GM19328 (cell line): ENCODE results near the gene IDH2.
"Not testable (repeated sequence)": the region's sequence is repeated elsewhere in the genome, so short reads cannot be mapped to it uniquely, and the experiment has no call there.

Experiments
- ATAC-seq: cut with Tn5 transposase; IDR thresholded peaks from one replicate; pipeline ENCODE4 v1.9.1; 2021; ENCODE audit warnings: mild to moderate bottlenecking, moderate library complexity; ENCODE audit not compliant: unreplicated experiment

IDH2 gene

GRCh38 chr15:90085565-90085964 is 16.7 kb downstream of the IDH2 start:
- ATAC-seq: no peak

DNA sequence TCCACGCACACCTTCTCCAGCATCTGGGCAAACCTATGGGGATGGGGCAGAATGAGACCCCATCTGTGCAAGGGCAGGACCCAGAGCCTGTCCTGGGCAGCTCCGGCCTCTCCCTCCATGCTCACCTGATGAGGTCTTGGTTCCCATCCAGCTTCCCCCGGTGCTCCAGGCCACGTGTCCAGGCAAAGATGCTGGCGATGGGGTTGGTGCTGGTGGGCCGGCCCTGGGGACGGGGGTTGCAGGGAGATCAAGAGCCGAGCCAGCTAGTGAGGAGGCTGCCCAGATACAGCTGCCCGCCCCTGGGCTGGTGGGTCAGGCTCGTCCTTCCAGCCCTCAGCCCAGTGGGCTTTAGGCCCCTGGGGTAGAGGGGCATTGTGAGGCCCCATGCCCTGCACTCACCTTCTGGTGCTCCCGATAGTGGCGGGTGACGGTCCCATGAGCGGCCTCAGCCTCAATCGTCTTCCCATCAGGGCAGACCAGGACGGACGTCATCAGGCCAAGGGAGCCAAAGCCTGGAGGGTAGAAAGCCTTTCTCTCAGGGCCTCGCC is 17.3 kb downstream of the IDH2 start:
- no peak for ATAC-seq

GRCh38 chr15:90083954-90084607 is 18.2 kb downstream of the IDH2 start:
- no peak for ATAC-seq

- ATAC-seq: no peak
Measured at GRCh38 chr15:90083419-90083818, 18.8 kb downstream of the IDH2 start.

- no peak for ATAC-seq
Measured at GRCh38 chr15:90082140-90082715, 20.0 kb downstream of the IDH2 start.

DNA sequence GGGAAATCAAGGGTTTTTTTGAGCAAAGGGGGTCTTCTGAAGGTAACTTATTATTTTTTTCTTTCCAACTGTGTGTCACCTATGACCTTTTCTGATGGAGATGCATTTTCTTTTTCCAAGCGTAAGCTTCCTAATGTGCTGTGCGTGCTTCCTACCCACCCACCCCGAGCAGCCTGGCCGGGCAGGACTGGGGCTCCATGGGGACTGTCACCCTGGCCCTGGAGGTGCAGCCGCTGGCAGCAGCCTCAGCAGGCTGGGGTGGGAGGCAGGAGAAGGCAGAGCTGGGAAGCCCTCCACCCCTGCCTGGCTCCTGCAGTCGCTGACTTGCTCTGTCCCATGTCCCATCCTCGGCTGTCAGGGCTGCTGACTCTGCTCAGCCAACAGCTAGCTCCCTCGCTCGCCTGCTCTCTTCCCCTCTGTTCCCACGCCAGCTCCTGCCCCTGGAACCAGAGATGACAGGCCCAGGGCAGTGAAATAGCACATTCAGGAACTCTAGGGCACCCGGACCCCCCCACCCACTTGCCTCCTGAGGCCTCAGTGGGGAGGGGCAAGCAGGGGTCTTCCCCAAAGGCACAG is 21.4 kb downstream of the IDH2 start:
- ATAC-seq: no peak

DNA sequence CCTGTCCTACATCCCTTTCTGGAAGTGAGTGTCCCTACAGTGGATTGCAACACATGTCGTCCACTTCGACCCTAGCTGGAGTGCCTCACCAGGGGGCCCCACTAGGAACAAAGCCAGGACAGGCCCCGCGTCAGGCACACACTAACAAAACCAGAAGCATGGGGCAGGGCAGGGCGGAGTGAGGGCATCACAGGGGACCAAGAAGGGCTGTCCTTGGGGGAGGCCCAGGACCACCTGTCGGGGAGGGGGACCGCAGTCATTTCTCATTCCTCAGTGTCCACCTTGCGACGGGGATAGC is 21.9 kb downstream of the IDH2 start:
- no peak for ATAC-seq

- no peak for ATAC-seq
Measured at GRCh38 chr15:90079619-90080457, 22.4 kb downstream of the IDH2 start.

DNA sequence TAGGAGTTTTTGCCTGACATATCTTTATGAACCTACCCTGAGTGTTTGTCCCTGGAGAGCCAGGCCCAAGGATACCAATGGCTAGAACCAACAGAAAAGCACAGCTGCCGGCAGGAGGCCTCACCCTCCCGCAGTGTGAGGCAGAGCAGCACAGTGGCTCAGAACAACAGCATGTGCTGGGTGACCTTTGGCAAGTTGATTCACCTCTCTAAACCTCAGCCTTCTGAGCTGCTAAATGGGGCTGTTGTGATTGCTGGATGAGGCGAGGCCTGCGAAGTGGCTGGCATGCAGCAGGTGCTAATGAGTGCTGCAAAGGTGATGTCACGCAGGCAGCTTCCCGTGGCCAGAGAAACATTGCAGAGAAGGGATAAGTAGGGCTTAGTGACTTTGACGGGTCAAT is 23.3 kb downstream of the IDH2 start:
- no peak for ATAC-seq

- no peak for ATAC-seq
Measured at GRCh38 chr15:90076716-90077115, 25.6 kb downstream of the IDH2 start.

DNA sequence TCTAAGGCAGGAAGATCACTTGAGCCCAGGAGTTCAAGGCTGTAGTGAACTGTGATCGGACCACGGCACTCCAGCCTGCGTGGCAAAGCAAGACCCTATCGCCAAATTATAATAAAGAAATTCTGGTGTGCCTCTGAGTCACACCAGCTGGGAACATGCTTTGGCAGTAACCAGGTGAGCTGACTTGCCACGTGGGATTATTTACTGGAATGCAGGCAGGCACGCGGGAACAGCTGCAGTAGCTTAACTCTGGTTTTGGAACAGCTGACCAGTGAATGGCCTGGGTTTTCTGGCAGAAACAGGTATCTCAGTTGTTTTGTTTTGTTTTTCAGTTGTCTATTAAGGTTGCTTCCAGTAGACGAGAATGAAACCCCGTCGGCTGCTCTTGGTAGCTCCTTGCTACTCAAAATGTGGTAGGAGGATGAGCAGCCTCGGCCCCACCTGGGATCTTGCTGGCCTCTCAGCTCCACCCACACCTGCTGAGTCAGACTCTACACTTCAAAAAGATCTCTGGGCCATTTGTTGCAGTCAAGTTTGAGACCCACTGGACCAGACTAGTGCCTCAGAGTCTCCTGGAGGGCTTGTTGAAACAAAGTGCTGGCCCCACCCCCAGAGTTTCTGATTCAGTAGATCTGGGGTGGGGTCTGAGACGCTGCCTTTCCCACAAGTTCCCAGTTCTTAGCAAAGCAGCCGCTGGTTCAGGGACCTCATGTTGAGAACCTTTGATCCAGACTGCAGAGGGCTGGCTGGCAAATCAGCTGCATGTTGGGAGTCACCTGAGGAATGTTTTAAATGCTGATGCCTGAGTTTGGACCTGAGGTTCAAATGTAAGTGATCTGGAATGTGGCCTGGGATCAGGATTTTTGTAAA is 26.6 kb downstream of the IDH2 start:
- no peak for ATAC-seq

GRCh38 chr15:90074916-90075315 is 27.4 kb downstream of the IDH2 start:
- ATAC-seq: no peak

DNA sequence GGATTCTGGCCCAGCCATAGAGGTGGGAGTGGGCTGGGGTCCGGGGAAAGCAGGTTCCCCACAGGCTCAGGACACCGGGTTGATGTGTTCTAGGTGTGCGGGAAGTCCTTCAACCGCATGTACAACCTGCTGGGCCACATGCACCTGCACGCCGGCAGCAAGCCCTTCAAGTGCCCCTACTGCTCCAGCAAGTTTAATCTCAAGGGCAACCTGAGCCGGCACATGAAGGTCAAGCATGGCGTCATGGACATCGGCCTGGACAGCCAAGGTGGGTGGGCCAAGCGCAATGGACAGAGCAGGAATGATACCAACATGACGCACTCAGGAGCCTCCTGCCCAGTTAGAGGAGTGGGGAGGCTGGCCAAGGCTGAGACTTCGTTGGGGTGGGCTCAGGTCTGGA is 28.2 kb downstream of the IDH2 start:
- ATAC-seq: no peak

DNA sequence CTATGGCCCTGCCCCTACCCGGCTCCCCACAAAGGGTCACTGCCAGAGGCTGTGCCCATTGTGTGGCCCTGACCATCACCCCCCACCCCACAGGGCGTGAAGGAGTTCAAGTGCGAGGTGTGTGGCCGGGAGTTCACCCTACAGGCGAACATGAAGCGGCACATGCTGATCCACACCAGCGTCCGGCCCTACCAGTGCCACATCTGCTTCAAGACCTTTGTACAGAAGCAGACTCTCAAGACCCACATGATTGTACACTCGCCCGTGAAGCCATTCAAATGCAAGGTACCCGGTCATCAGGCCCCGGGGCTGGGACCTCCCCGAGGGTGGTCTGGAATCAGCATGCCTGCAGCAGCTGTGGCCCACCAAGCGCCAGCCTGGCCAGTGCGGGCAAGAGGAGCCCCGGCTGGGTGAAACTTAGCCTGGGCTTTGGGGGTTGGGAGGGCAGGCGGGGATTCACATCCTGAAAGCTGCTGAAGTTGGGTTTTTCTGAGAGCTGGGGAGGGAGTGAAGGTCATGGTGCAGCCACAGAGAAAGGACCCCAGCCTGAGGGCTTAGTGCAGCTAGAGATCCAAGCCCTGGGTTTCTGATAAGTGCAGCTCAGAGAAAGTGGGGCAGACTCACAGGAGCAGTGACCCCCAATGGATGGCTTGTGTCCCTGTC is 29.2 kb downstream of the IDH2 start:
- ATAC-seq: no peak

GRCh38 chr15:90071220-90071807 is 31.0 kb downstream of the IDH2 start:
- no peak for ATAC-seq

DNA sequence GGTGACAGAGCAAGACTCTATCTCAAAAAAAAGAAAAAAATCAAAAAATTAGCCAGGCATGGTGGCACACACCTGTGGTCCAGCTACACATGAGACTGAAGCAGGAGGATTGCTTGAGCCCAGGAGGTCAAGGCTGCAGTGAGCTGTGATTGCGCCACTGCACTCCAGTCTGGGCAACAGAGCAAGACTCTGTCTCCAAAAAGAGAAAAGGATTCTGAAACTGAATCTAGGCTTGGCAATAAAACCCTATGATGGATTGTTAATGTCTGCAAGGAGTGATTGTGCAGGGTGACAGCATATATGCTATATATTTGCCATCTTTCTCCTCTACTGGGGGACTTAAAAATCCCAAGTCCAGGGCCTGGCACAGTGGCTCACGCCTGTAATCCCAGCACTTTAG is 31.6 kb downstream of the IDH2 start:
- not testable (repeated sequence) for ATAC-seq

- ATAC-seq: no peak
Measured at GRCh38 chr15:90067953-90068606, 34.2 kb downstream of the IDH2 start.

DNA sequence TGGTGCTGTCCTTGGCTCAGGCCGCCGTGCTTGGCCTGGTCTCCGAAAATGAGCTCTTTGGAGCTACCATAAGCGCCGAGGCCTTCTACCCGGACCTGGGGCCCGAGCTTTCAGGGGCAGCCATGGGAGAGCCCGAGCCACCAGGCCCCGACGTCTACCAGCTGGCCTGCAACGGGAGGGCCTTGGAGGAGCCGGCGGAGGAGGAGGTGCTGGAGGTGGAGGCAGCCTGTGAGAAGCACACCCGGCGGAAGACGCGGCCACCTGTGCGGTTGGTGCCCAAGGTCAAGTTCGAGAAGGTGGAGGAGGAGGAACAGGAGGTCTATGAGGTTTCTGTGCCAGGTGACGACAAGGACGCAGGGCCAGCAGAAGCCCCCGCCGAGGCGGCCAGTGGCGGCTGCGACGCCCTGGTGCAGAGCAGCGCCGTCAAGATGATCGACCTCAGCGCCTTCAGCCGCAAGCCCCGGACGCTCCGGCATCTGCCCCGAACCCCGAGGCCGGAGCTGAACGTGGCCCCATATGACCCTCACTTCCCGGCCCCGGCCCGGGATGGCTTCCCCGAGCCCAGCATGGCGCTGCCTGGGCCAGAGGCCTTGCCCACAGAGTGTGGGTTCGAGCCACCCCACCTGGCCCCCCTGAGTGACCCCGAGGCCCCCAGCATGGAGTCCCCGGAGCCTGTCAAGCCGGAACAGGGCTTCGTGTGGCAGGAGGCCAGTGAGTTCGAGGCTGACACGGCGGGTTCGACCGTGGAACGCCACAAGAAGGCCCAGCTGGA is 34.9 kb downstream of the IDH2 start:
- no peak for ATAC-seq

GRCh38 chr15:90065682-90066049 is 36.6 kb downstream of the IDH2 start:
- no peak for ATAC-seq
